WTC11 (cell line): Measurements from ENCODE around the gene DISP3.

Experiments used
- CREM ChIP-seq: sonication (generic); formaldehyde crosslinking; IDR thresholded peaks from 2 replicates; pipeline ENCODE4 v1.8.1; 2022; ENCODE audit warnings: mild to moderate bottlenecking, missing genetic modification reagents, moderate library complexity
- JUN ChIP-seq: sonication (generic); formaldehyde crosslinking; IDR thresholded peaks from 2 replicates; pipeline ENCODE4 v1.8.0; 2023; ENCODE audit warnings: mild to moderate bottlenecking, missing genetic modification reagents
- TCF7 ChIP-seq: sonication (generic); formaldehyde crosslinking; IDR thresholded peaks from 2 replicates; pipeline ENCODE4 v1.8.0; 2022; ENCODE audit warnings: mild to moderate bottlenecking, low read depth, missing genetic modification reagents, moderate library complexity
- TEAD1 ChIP-seq: sonication (generic); formaldehyde crosslinking; IDR thresholded peaks from 2 replicates; pipeline ENCODE4 v1.8.0; 2022; ENCODE audit warnings: mild to moderate bottlenecking, missing genetic modification reagents
- TF ChIP-seq, protein P1 (sequence below): fragments of 200-600 bp; IDR thresholded peaks from 2 replicates; pipeline ENCODE4 v1.8.0; 2022; ENCODE audit warnings: antibody characterized with exemption
- TF ChIP-seq, protein P2 (sequence below): sonication (generic); formaldehyde crosslinking; IDR thresholded peaks from 2 replicates; pipeline ENCODE4 v1.8.1; 2023; ENCODE audit warnings: mild to moderate bottlenecking, missing genetic modification reagents, moderate library complexity
- TF ChIP-seq, protein P3 (sequence below): sonication (generic); formaldehyde crosslinking; IDR thresholded peaks from 2 replicates; pipeline ENCODE4 v1.8.0; 2022; ENCODE audit warnings: mild to moderate bottlenecking, missing genetic modification reagents
- TF ChIP-seq, protein P4 (sequence below): sonication (generic); formaldehyde crosslinking; IDR thresholded peaks from 2 replicates; pipeline ENCODE4 v1.8.0; 2023; ENCODE audit warnings: mild to moderate bottlenecking, missing genetic modification reagents

DNA sequence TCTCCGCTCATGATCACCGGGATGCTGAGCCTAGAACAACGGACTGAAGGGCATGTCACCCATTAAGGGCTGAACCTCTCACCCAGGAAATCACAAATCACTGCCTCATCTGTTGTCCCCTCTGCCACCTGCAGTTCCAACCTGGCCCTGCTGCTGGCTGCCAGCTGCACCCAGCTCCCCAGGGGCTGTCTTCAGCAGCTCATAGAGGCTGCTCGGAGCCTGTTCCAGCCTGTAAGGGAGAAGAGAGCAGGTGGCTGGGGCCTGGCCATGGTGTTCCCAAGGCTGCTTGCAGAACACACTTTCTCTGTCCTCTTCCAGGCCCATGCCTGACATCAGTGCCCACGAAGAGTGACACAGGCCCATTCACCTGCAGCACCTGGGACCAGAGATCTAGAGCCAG is 44.5 kb upstream of the DISP3 start:
- TF ChIP-seq TCF7 (CRISPR knock-in tag), result no peak
- TF ChIP-seq, protein P1, sequence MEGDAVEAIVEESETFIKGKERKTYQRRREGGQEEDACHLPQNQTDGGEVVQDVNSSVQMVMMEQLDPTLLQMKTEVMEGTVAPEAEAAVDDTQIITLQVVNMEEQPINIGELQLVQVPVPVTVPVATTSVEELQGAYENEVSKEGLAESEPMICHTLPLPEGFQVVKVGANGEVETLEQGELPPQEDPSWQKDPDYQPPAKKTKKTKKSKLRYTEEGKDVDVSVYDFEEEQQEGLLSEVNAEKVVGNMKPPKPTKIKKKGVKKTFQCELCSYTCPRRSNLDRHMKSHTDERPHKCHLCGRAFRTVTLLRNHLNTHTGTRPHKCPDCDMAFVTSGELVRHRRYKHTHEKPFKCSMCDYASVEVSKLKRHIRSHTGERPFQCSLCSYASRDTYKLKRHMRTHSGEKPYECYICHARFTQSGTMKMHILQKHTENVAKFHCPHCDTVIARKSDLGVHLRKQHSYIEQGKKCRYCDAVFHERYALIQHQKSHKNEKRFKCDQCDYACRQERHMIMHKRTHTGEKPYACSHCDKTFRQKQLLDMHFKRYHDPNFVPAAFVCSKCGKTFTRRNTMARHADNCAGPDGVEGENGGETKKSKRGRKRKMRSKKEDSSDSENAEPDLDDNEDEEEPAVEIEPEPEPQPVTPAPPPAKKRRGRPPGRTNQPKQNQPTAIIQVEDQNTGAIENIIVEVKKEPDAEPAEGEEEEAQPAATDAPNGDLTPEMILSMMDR, result no peak
- TF ChIP-seq, protein P2, sequence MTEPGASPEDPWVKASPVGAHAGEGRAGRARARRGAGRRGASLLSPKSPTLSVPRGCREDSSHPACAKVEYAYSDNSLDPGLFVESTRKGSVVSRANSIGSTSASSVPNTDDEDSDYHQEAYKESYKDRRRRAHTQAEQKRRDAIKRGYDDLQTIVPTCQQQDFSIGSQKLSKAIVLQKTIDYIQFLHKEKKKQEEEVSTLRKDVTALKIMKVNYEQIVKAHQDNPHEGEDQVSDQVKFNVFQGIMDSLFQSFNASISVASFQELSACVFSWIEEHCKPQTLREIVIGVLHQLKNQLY (CRISPR knock-in tag), result no peak
- TF ChIP-seq, protein P3, sequence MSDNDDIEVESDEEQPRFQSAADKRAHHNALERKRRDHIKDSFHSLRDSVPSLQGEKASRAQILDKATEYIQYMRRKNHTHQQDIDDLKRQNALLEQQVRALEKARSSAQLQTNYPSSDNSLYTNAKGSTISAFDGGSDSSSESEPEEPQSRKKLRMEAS, result no peak
- no peak for TF ChIP-seq TEAD1 (CRISPR knock-in tag)
- TF ChIP-seq JUN, result no peak
- TF ChIP-seq, protein P4, sequence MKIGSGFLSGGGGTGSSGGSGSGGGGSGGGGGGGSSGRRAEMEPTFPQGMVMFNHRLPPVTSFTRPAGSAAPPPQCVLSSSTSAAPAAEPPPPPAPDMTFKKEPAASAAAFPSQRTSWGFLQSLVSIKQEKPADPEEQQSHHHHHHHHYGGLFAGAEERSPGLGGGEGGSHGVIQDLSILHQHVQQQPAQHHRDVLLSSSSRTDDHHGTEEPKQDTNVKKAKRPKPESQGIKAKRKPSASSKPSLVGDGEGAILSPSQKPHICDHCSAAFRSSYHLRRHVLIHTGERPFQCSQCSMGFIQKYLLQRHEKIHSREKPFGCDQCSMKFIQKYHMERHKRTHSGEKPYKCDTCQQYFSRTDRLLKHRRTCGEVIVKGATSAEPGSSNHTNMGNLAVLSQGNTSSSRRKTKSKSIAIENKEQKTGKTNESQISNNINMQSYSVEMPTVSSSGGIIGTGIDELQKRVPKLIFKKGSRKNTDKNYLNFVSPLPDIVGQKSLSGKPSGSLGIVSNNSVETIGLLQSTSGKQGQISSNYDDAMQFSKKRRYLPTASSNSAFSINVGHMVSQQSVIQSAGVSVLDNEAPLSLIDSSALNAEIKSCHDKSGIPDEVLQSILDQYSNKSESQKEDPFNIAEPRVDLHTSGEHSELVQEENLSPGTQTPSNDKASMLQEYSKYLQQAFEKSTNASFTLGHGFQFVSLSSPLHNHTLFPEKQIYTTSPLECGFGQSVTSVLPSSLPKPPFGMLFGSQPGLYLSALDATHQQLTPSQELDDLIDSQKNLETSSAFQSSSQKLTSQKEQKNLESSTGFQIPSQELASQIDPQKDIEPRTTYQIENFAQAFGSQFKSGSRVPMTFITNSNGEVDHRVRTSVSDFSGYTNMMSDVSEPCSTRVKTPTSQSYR, result no peak
- TF ChIP-seq CREM (CRISPR knock-in tag), result no peak
